Testis (tissue), 3 donors: ENCODE data around the gene RIMBP2. TPM values are rescaled to one million over a fixed set of nuclear protein-coding genes. Genes with fewer than 3 reads are reported as not detected.
A peak's percentile ranks its signal among the peaks of the same experiment; 100 is the strongest.

ENCODE experiments used
- DNase-seq: peaks from one replicate; pipeline ENCODE4 v3.0.0-alpha.2; 2019
- H3K27ac ChIP-seq, 2 donors: fragments of 200-600 bp; sonication (generic); one replicate each; pipeline ENCODE4 v1.5.1; 2019
- H3K27me3 ChIP-seq: fragments of 200-600 bp; sonication (generic); one replicate; pipeline ENCODE4 v1.5.1; 2019
- H3K36me3 ChIP-seq: fragments of 200-600 bp; sonication (generic); one replicate; pipeline ENCODE4 v1.5.1; 2017; ENCODE audit warnings: low read depth; ENCODE audit errors: missing control alignments
- H3K4me1 ChIP-seq: fragments of 200-600 bp; sonication (generic); one replicate; pipeline ENCODE4 v1.5.1; 2019
- H3K4me3 ChIP-seq, 2 donors: fragments of 200-600 bp; sonication (generic); one replicate each; pipeline ENCODE4 v1.5.1; 2017 to 2019
- H3K9me3 ChIP-seq: fragments of 200-600 bp; sonication (generic); one replicate; pipeline ENCODE4 v1.5.1; 2017
- CTCF ChIP-seq, 3 experiments: fragments of 450-650 bp in 2 of 3; fragments of 200-600 bp in 1 of 3; sonication (generic) in 1 of 3; IDR thresholded peaks; one replicate each; pipeline ENCODE4 v1.5.1; 2016 to 2019; ENCODE audit warnings: antibody characterized with exemption in 3 of 3, mild to moderate bottlenecking in 2 of 3, moderate library complexity in 1 of 3
- POLR2A ChIP-seq: fragments of 450-650 bp; IDR thresholded peaks from one replicate; pipeline ENCODE4 v1.6.1; 2017; ENCODE audit warnings: antibody characterized with exemption, mild to moderate bottlenecking, moderate library complexity
- WGBS, 2 donors: methylation state at CpG; one replicate each; pipeline ENCODE4 v1.1.5; 2018; 5-methylcytosine and 5-hydroxymethylcytosine counted together
- intact Hi-C: fragments of 100-400 bp; cut with DNase I; formaldehyde crosslinking; loops from one replicate; pipeline ENCODE4 v1.15.1; 2023; ENCODE audit warnings: low total_unique reads
- polyA plus RNA-seq: library from polyadenylated mRNA; stranded (reverse); fragments of 350-450 nt; fragmentation: Illumina TruSeq; extraction: RNeasy Lipid Tissue Mini Kit (QIAGEN cat#74804); gene quantifications from one replicate; pipeline ENCODE4 v1.2.3, GENCODE V29; 2014; ENCODE audit warnings: low read depth, low replicate concordance; ENCODE audit not compliant: insufficient read depth
- total RNA-seq, 2 donors: library from RNA; depleted of rRNA; stranded (reverse); fragments of >200 nt; gene quantifications; one replicate each; pipeline ENCODE4 v1.2.3, GENCODE V29; 2016

RIMBP2 gene
- total and polyA plus RNA-seq, 3 donors from 2014 or later, result 8.0 to 10.0 (median 8.7) TPM

- Histone ChIP-seq H3K4me3 (no peak overlapping the region), H3K36me3 (no peaks in the 10 kb centered on the region), H3K4me1 (no peaks in the 10 kb centered on the region), H3K27ac (no peak overlapping the region), H3K9me3 (no peaks in the 10 kb centered on the region), H3K27me3 (no peaks in the 10 kb centered on the region)
- intact Hi-C loops, result no loop called here
- WGBS, 2 donors, result 83 to 90% methylated on average over 8 to 9 of the region's 9 CpGs
- TF ChIP-seq POLR2A, result no peak
- TF ChIP-seq CTCF (IDR thresholded peaks at IDR 0.05), result no peak
- no peak for DNase-seq
Observed at GRCh38 chr12:130655881-130656280, 60.2 kb downstream of the RIMBP2 start.

DNA sequence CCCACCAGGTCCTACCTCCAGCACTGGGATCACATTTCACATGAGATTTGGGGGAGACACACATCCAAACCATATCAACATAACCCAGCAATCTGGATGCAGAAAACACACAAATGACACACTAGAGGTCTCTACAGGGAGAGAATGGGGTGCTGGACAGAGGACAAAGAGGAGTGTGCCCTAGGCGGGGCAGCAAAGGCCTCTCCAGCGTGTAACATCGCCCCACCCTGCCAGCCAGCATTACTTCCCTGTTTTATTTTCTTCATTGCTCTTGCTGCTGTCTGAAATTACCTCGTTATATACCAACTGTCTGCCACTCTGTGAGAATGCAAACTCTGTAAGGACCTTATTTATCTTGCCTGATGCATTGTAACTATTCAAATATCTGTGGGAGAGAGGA lies 61.1 kb downstream of the RIMBP2 start:
- no peaks in the 10 kb centered on the region for H3K9me3 ChIP-seq
- no peak overlapping the region for H3K4me3 ChIP-seq
- TF ChIP-seq POLR2A (no peak), CTCF (IDR thresholded peaks at IDR 0.05) (no peak)
- H3K36me3 ChIP-seq, result no peaks in the 10 kb centered on the region
- H3K27me3 ChIP-seq, result no peaks in the 10 kb centered on the region
- peaks cover 3% of the 10 kb centered on the region for H3K4me1 ChIP-seq
- H3K27ac ChIP-seq, result no peak overlapping the region
- DNase-seq, result no peak
- intact Hi-C loops, result no loop called here
- 78 to 81% methylated on average over 4 of the region's 4 CpGs for WGBS, 2 donors

- 85 to 93% methylated on average over 16 of the region's 16 CpGs for WGBS, 2 donors
- no peak for TF ChIP-seq POLR2A
- no peak for TF ChIP-seq CTCF (IDR thresholded peaks at IDR 0.05)
- Histone ChIP-seq H3K4me1 (peaks cover 3% of the 10 kb centered on the region), H3K9me3 (no peaks in the 10 kb centered on the region), H3K27me3 (no peaks in the 10 kb centered on the region), H3K4me3 (no peak overlapping the region), H3K27ac (no peak overlapping the region), H3K36me3 (no peaks in the 10 kb centered on the region)
- intact Hi-C loops, result no loop called here
- no peak for DNase-seq
Observed at GRCh38 chr12:130651188-130651959, 64.7 kb downstream of the RIMBP2 start.

DNA sequence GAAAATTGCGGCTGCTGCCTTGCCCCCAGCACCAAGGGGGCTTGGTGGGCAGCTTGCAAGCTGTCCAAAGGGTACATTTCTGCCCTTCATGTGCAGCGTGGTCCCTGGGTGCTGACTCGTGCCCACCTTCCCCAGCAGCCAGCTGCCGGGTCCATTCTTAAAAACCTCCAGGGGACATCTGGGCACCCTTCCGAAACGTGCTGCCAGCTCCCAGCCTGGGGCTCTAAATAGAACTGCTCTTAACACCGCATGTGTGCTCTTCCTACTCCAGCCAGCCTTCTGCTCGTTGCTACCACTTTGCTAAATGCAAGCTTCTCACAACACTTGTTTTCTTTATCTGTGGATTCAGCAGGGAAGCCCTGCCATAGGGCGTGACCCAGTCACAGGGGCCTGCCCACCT lies 66.0 kb downstream of the RIMBP2 start:
- no peak for DNase-seq
- no peaks in the 10 kb centered on the region for H3K36me3 ChIP-seq
- H3K27ac ChIP-seq, result no peak overlapping the region
- peak overlapping the region; percentile 26 to 54 for H3K4me3 ChIP-seq
- WGBS, 2 donors, result 19 to 39% methylated on average over 8 to 9 of the region's 9 CpGs
- H3K27me3 ChIP-seq, result no peaks in the 10 kb centered on the region
- intact Hi-C loops, result no loop called here
- no peaks in the 10 kb centered on the region for H3K9me3 ChIP-seq
- peaks cover 3% of the 10 kb centered on the region for H3K4me1 ChIP-seq
- no peak for TF ChIP-seq CTCF (IDR thresholded peaks at IDR 0.05)
- no peak for TF ChIP-seq POLR2A
